ENCODE measurements around the gene PLA2G1B.

DNA sequence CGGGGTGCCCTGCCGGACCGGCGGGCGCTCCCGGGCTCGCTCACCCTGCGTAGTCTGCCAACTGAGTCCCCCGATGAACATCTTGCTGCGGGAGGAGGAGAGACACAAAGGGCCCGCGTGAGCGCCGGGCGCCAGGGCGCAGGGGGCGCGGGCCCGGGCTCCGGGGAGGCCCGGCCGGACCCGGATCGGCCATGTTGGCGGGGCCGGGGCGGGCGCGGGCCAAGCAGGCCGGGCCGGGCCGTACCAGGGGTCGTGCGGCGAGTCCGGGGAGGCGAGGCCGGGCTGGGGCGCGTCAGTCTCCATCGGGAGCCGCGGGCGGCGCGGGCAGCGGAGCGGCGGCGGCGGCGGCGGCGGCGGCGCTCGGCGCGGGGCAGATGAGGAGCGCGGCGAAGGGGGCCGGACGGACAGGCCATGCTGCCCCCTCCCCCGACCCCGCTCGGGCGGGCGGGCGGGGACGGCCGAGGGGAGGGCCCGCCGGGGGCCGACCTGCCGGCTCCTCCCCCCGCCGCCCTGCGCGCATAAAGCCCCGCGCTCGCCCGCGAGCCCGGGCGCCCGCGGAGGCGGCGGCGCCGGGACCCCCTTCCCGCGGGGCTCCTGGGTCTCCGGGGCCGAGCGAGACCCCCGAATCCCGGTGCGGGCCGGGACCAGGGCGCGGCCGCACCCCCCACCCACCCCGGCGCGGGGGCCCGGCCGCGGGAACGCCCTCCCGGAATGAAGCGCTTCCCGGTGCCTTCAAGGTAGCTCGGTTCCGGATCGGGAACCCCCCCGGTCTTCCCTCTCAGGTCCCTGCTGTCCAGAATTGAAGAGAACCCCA, 41.4 kb upstream of the PLA2G1B start, which contains the start of gene MSI1:
- TF ChIP-seq, protein P1, sequence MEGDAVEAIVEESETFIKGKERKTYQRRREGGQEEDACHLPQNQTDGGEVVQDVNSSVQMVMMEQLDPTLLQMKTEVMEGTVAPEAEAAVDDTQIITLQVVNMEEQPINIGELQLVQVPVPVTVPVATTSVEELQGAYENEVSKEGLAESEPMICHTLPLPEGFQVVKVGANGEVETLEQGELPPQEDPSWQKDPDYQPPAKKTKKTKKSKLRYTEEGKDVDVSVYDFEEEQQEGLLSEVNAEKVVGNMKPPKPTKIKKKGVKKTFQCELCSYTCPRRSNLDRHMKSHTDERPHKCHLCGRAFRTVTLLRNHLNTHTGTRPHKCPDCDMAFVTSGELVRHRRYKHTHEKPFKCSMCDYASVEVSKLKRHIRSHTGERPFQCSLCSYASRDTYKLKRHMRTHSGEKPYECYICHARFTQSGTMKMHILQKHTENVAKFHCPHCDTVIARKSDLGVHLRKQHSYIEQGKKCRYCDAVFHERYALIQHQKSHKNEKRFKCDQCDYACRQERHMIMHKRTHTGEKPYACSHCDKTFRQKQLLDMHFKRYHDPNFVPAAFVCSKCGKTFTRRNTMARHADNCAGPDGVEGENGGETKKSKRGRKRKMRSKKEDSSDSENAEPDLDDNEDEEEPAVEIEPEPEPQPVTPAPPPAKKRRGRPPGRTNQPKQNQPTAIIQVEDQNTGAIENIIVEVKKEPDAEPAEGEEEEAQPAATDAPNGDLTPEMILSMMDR (IDR thresholded peaks at IDR 0.05): no peak
- TF ChIP-seq POLR2A (IDR thresholded peaks at IDR 0.05): no peak

Measured in Peyer's patch (tissue), 4 donors.